ENCODE measurements around the gene ETS2.

Gene ETS2

DNA sequence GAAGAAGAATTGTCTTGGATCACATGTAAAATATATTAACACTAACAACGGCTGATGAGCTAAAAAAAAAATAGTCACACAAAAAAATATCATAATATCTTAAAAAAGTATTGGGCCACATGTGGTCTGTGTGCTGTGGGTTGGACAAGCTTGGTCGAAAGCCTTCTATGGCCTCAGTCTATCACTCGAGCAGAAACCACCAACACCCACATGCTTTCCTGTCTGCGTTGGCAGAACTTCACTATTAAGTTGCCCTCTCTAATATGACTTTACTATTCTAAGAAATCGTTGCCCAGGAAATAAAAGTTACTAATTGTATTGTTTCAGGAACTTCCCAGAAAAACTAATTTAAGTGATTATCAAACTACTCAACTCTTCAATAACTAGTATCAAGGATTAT is 28.2 kb upstream of the ETS2 start:
- H3F3A ChIP-seq (ENCODE audit: insufficient read depth) = no peaks in the 10 kb centered on the region
- H3K79me2 ChIP-seq (ENCODE audit: insufficient read depth, low read length) = no peaks in the 10 kb centered on the region
- H3K27ac ChIP-seq (ENCODE audit: low read depth, low read length) = no peak overlapping the region
- H2AFZ ChIP-seq (ENCODE audit: low read depth, low read length, severe bottlenecking) = no peak overlapping the region
- no peak overlapping the region for H3K9ac ChIP-seq (ENCODE audit: low read length)
- peaks cover 5% of the 10 kb centered on the region; the same call in 1 of the 2 replicates for H3K9me3 ChIP-seq (ENCODE audit: insufficient read depth, low read length)
- no peaks in the 10 kb centered on the region for H3K9me2 ChIP-seq (replicated peaks; ENCODE audit: insufficient read depth, low read length)
- H4K20me1 ChIP-seq (ENCODE audit: low read depth, low read length) = no peaks in the 10 kb centered on the region
- H3K36me3 ChIP-seq (ENCODE audit: low read length) = no peaks in the 10 kb centered on the region
- no peaks in the 10 kb centered on the region for H3K27me3 ChIP-seq (ENCODE audit: low read length)
- H3K4me3 ChIP-seq (ENCODE audit: insufficient read depth, low read length, poor library complexity, severe bottlenecking) = no peak overlapping the region
- no peak for TF ChIP-seq EZH2phosphoT487 (conservative IDR thresholded peaks at IDR 0.05; ENCODE audit: low read length)
- TF ChIP-seq, protein P1, sequence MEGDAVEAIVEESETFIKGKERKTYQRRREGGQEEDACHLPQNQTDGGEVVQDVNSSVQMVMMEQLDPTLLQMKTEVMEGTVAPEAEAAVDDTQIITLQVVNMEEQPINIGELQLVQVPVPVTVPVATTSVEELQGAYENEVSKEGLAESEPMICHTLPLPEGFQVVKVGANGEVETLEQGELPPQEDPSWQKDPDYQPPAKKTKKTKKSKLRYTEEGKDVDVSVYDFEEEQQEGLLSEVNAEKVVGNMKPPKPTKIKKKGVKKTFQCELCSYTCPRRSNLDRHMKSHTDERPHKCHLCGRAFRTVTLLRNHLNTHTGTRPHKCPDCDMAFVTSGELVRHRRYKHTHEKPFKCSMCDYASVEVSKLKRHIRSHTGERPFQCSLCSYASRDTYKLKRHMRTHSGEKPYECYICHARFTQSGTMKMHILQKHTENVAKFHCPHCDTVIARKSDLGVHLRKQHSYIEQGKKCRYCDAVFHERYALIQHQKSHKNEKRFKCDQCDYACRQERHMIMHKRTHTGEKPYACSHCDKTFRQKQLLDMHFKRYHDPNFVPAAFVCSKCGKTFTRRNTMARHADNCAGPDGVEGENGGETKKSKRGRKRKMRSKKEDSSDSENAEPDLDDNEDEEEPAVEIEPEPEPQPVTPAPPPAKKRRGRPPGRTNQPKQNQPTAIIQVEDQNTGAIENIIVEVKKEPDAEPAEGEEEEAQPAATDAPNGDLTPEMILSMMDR (IDR thresholded peaks at IDR 0.05; ENCODE audit: insufficient read depth, low read length, poor library complexity, severe bottlenecking) = no peak
- H3K4me2 ChIP-seq (ENCODE audit: low read depth, low read length, poor library complexity, severe bottlenecking) = no peak overlapping the region

DNA sequence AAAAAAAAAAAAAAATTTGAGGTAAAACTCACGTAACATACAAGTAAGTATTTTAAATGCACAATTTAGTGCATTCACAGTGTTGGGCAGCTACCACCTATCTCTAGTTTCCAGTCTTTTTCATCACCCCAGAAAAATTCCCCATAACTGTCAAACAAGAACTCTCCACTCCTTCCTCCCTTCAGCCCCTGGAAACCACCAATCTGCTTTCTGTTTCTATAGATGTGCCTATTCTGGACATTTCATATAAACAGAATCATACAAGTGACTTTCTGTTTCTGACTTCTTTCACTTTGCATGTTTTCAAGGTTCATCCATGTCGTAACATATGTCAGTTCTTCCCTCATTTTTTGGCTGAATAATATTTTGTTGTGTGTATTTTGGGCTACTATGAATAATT is 24.9 kb upstream of the ETS2 start:
- Histone ChIP-seq H3K4me2 (ENCODE audit: low read depth, low read length, poor library complexity, severe bottlenecking) (no peak overlapping the region), H3K27me3 (ENCODE audit: low read length) (no peaks in the 10 kb centered on the region), H3K27ac (ENCODE audit: low read depth, low read length) (no peak overlapping the region), H3K79me2 (ENCODE audit: insufficient read depth, low read length) (no peaks in the 10 kb centered on the region), H4K20me1 (ENCODE audit: low read depth, low read length) (no peaks in the 10 kb centered on the region), H3F3A (ENCODE audit: insufficient read depth) (no peaks in the 10 kb centered on the region), H3K4me3 (ENCODE audit: insufficient read depth, low read length, poor library complexity, severe bottlenecking) (no peak overlapping the region), H3K9ac (ENCODE audit: low read length) (no peak overlapping the region), H2AFZ (ENCODE audit: low read depth, low read length, severe bottlenecking) (no peak overlapping the region), H3K36me3 (ENCODE audit: low read length) (no peaks in the 10 kb centered on the region; the same call in 1 of the 2 replicates), H3K9me2 (replicated peaks; ENCODE audit: insufficient read depth, low read length) (no peaks in the 10 kb centered on the region), H3K9me3 (ENCODE audit: insufficient read depth, low read length) (peaks cover 11% of the 10 kb centered on the region; the same call in 1 of the 2 replicates)
- TF ChIP-seq EZH2phosphoT487 (conservative IDR thresholded peaks at IDR 0.05; ENCODE audit: low read length) = no peak
- TF ChIP-seq, protein P1 (IDR thresholded peaks at IDR 0.05; ENCODE audit: insufficient read depth, low read length, poor library complexity, severe bottlenecking) = no peak

DNA sequence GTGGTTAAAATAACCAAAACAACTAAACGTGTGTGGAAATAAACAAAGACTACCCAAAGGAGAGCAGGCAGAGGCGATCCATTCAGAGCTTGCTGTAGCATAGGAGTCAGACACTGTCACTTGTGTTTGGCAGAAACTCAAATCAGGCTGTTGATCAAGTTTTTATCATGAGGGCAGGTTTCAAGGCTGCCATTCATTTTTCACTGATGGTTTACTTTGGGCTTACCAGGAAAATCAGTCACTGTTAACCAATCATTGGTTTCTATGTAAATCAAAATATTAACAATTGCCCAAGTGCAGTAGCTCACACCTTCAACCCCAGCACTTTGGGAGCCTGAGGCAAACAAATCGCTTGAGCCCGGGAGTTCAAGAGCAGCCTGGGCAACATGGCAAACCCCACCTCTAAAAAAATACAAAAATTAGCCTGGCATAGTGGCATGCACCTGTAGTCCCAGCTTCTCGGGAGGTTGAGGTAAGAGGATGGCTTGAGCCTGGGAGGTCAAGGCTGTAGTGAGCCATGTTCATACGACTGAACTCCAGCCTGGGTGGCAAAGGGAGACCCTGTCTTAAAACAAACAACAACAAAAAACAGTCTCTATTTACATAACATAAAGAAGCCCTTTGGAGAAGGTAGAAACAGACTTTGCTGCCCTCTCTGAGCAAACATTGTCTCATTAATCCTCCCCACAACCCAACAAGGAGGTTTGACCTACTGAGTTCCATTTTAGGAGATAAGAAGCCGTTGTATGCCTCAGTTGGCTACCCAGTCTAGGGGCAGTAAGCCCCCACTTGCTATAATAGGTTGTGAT is 21.1 kb upstream of the ETS2 start:
- Histone ChIP-seq H4K20me1 (ENCODE audit: low read depth, low read length) (no peaks in the 10 kb centered on the region), H3K36me3 (ENCODE audit: low read length) (no peaks in the 10 kb centered on the region; the same call in 1 of the 2 replicates), H3K9ac (ENCODE audit: low read length) (no peak overlapping the region), H3K4me3 (ENCODE audit: insufficient read depth, low read length, poor library complexity, severe bottlenecking) (no peak overlapping the region), H3K27me3 (ENCODE audit: low read length) (no peaks in the 10 kb centered on the region), H3K9me2 (replicated peaks; ENCODE audit: insufficient read depth, low read length) (no peaks in the 10 kb centered on the region), H2AFZ (ENCODE audit: low read depth, low read length, severe bottlenecking) (no peak overlapping the region), H3K9me3 (ENCODE audit: insufficient read depth, low read length) (peaks cover 6% of the 10 kb centered on the region; the same call in 1 of the 2 replicates), H3F3A (ENCODE audit: insufficient read depth) (no peaks in the 10 kb centered on the region), H3K4me2 (ENCODE audit: low read depth, low read length, poor library complexity, severe bottlenecking) (no peak overlapping the region), H3K27ac (ENCODE audit: low read depth, low read length) (no peak overlapping the region), H3K79me2 (ENCODE audit: insufficient read depth, low read length) (no peaks in the 10 kb centered on the region)
- TF ChIP-seq EZH2phosphoT487 (conservative IDR thresholded peaks at IDR 0.05; ENCODE audit: low read length) = no peak
- TF ChIP-seq, protein P1 (IDR thresholded peaks at IDR 0.05; ENCODE audit: insufficient read depth, low read length, poor library complexity, severe bottlenecking) = no peak
